CD4-positive, alpha-beta T cell treated with Interleukin-12 subunit alpha and Interleukin-12 subunit beta, for 1 hour (primary cell): ENCODE data around the gene MADD.

Source experiments
- DNase-seq: peaks from one replicate; pipeline ENCODE4 v3.0.0-alpha.2; 2020

Gene MADD

GRCh38 chr11:47253660-47254059 lies 16.3 kb upstream of the MADD start:
- DNase-seq, result no peak

GRCh38 chr11:47254386-47254785 lies 15.5 kb upstream of the MADD start:
- no peak for DNase-seq

GRCh38 chr11:47256374-47256773 lies 13.6 kb upstream of the MADD start:
- no peak for DNase-seq

GRCh38 chr11:47257177-47257516 lies 12.8 kb upstream of the MADD start:
- no peak for DNase-seq

GRCh38 chr11:47257517-47258316 lies 12.2 kb upstream of the MADD start, which contains the start of gene NR1H3:
Gene NR1H3 (plus strand): TSS chr11:47257996. CDS start chr11:47259217, 1,221 bp downstream.
- no peak for DNase-seq

GRCh38 chr11:47258317-47258902 lies 11.5 kb upstream of the MADD start:
- DNase-seq, result no peak

- DNase-seq, result peak; percentile 31
Measured at GRCh38 chr11:47259232-47259977, 10.5 kb upstream of the MADD start.

- no peak for DNase-seq
Measured at GRCh38 chr11:47260366-47260765, 9.6 kb upstream of the MADD start.

- no peak for DNase-seq
Measured at GRCh38 chr11:47261291-47261800, 8.6 kb upstream of the MADD start.

GRCh38 chr11:47264119-47264518 lies 5.8 kb upstream of the MADD start:
- DNase-seq, result no peak

- no peak for DNase-seq
Measured at GRCh38 chr11:47264521-47264920, 5.4 kb upstream of the MADD start.

GRCh38 chr11:47267876-47268275 lies 2.1 kb upstream of the MADD start:
- no peak for DNase-seq

GRCh38 chr11:47268448-47269001 lies 1.4 kb upstream of the MADD start:
- no peak for DNase-seq

GRCh38 chr11:47269002-47269828 lies 718 bp upstream of the MADD start:
- peak; percentile 89 for DNase-seq

- peak; percentile 48 for DNase-seq
Measured at GRCh38 chr11:47270331-47271271, 668 bp downstream of the MADD start.

- no peak for DNase-seq
Measured at GRCh38 chr11:47271328-47271727, 1.4 kb downstream of the MADD start.

GRCh38 chr11:47271961-47272661 lies 2.2 kb downstream of the MADD start:
- no peak for DNase-seq

- DNase-seq, result no peak
Measured at GRCh38 chr11:47272706-47273105, 2.8 kb downstream of the MADD start.

GRCh38 chr11:47274495-47275235 lies 4.7 kb downstream of the MADD start:
- DNase-seq, result no peak

GRCh38 chr11:47276923-47277322 lies 7.0 kb downstream of the MADD start:
- DNase-seq, result no peak
